Measurements from ENCODE around the gene TSSK6. TPM values are rescaled to one million over a fixed set of nuclear protein-coding genes. Genes with fewer than 3 reads are reported as not detected.

TSSK6 gene
- polyA plus RNA-seq, 4 donors = 0.89 to 2.0 (median 0.94) TPM

- no peak for DNase-seq (ENCODE audit: low read depth in 4 of 4, low spot score in 3 of 4)
These were observed 30.4 kb upstream of the TSSK6 start for GRCh38 chr19:19545707-19546106.

GRCh38 chr19:19544954-19545591 is 29.7 kb upstream of the TSSK6 start:
- DNase-seq (ENCODE audit: low read depth in 4 of 4, low spot score in 3 of 4) = no peak

- no peak for DNase-seq (ENCODE audit: low read depth in 4 of 4, low spot score in 3 of 4)
These were observed 29.1 kb upstream of the TSSK6 start for GRCh38 chr19:19544257-19544953.

DNA sequence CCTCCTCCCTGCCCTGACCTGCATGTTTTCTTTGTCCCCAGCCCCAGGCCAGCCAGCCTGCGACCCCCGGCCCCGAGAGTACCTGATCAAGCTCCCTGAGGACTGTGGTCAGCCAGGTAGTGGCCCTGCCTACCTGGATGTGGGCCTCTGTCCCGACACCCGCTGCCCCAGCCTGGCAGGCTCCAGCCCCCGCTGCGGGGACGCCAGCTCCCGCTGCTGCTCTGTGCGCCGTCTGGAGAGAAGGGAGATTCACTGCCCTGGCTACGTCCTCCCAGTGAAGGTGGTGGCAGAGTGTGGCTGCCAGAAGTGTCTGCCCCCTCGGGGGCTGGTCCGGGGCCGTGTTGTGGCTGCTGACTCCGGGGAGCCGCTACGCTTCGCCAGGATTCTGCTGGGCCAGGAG is 28.3 kb upstream of the TSSK6 start:
- DNase-seq (ENCODE audit: low read depth in 4 of 4, low spot score in 3 of 4) = no peak

GRCh38 chr19:19543101-19543500 is 27.8 kb upstream of the TSSK6 start:
- no peak for DNase-seq (ENCODE audit: low read depth in 4 of 4, low spot score in 3 of 4)

GRCh38 chr19:19542507-19542906 is 27.2 kb upstream of the TSSK6 start:
- DNase-seq (ENCODE audit: low read depth in 4 of 4, low spot score in 3 of 4) = no peak

GRCh38 chr19:19541616-19542015 is 26.3 kb upstream of the TSSK6 start:
- DNase-seq (ENCODE audit: low read depth in 4 of 4, low spot score in 3 of 4) = no peak

GRCh38 chr19:19540715-19541515 is 25.6 kb upstream of the TSSK6 start:
- no peak for DNase-seq (ENCODE audit: low read depth in 4 of 4, low spot score in 3 of 4)

GRCh38 chr19:19540064-19540714 is 24.8 kb upstream of the TSSK6 start:
- no peak for DNase-seq (ENCODE audit: low read depth in 4 of 4, low spot score in 3 of 4)

- no peak for DNase-seq (ENCODE audit: low read depth in 4 of 4, low spot score in 3 of 4)
These were observed 24.3 kb upstream of the TSSK6 start for GRCh38 chr19:19539698-19540063.

- no peak for DNase-seq (ENCODE audit: low read depth in 4 of 4, low spot score in 3 of 4)
These were observed 23.4 kb upstream of the TSSK6 start for GRCh38 chr19:19538785-19539166.

- DNase-seq (ENCODE audit: low read depth in 4 of 4, low spot score in 3 of 4) = no peak
These were observed 22.9 kb upstream of the TSSK6 start, which contains the start of gene CILP2 for GRCh38 chr19:19538061-19538784. TSS of gene CILP2 (plus strand) at chr19:19538265. CDS start at chr19:19538350, 85 bp downstream.

- no peak for DNase-seq (ENCODE audit: low read depth in 4 of 4, low spot score in 3 of 4)
These were observed 22.0 kb upstream of the TSSK6 start for GRCh38 chr19:19537075-19538048.

- no peak for DNase-seq (ENCODE audit: low read depth in 4 of 4, low spot score in 3 of 4)
These were observed 20.2 kb upstream of the TSSK6 start for GRCh38 chr19:19535311-19536191.

DNA sequence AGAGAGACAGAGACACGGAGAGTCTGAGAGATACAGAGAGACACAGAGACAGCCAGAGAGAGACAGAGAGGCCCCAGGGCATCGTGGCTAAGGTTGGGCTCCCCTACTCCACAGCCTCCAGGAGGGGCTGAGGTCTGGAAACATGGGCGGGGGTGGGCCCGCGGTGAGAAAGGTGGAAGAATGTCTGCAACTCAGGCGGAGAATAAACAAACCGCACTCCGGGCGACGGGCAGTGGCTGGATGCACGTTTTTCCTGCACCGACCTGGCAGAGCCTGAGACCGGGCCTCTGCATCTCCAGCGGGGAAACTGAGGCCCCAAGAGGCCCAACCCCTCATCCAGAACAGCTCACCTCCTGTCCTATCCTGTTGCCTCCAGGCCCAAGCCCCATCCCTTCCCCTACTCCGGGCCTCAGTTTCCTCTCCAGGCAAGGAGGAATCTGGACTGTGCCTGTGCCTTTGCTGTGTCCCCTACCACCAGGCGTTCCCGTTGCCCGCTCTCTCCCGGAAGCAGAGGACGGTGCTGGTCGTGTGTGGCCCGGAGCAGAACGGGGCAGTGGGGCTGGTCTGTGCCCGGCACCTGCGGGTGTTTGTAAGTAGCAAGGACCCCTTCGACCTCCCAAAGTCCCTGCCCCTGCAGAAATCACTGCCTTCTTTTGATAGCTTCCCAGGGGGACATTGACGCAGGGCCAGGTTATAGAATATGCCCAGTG is 19.4 kb upstream of the TSSK6 start:
- DNase-seq (ENCODE audit: low read depth in 4 of 4, low spot score in 3 of 4) = no peak

GRCh38 chr19:19533841-19534240 is 18.5 kb upstream of the TSSK6 start:
- no peak for DNase-seq (ENCODE audit: low read depth in 4 of 4, low spot score in 3 of 4)

GRCh38 chr19:19532806-19533701 is 17.7 kb upstream of the TSSK6 start:
- no peak for DNase-seq (ENCODE audit: low read depth in 4 of 4, low spot score in 3 of 4)
